Measurements from ENCODE around the gene SDS. TPM values are rescaled to one million over a fixed set of nuclear protein-coding genes. Genes with fewer than 3 reads are reported as not detected.

The SDS gene
- total and polyA plus RNA-seq, 2 of the 8 experiments (the other 6 are each of a cell fraction or from before 2014, with no cell fraction given), result 0.21 TPM; not detected in 1

GRCh38 chr12:113427882-113428281, 24.2 kb upstream of the SDS start:
- CTCF ChIA-PET (ENCODE audit: partially characterized antibody), result interaction anchor here (0.7 to 2.4 kb wide), 3 partner anchors 13 to 124 kb away, joined by 3 to 13 read pairs (median 6); no protein-coding TSS in a partner anchor

More at GRCh38 chr12:113427882-113428281, 24.2 kb upstream of the SDS start:
- Histone ChIP-seq H3K4me3 (ENCODE audit: extremely low read depth in 1 of 4, insufficient read depth in 2 of 4, low read depth in 3 of 4, low read length in 4 of 4) (no peak overlapping the region), H3K9ac (replicated peaks in 1 of 4; ENCODE audit: extremely low read depth in 1 of 4, low read depth in 3 of 4, low read length in 3 of 4) (no peak overlapping the region), H4K8ac (ENCODE audit: extremely low read depth, insufficient read depth, low read length) (no peak overlapping the region; the same call in 1 of the 2 replicates), H3K79me1 (ENCODE audit: low read depth, low read length) (no peaks in the 10 kb centered on the region), H3K4me2 (ENCODE audit: insufficient read depth in 1 of 2, low read depth in 2 of 2, low read length in 2 of 2) (no peak overlapping the region), H3K14ac (ENCODE audit: insufficient read length) (no peak overlapping the region), H2BK20ac (ENCODE audit: low read length) (no peak overlapping the region), H2BK5ac (ENCODE audit: low read depth, low read length) (no peak overlapping the region), H4K20me1 (replicated peaks in 1 of 2; ENCODE audit: control insufficient read depth in 1 of 2, insufficient read depth in 2 of 2, low read length in 2 of 2) (no peaks in the 10 kb centered on the region), H2BK120ac (replicated peaks; ENCODE audit: low read depth, low read length) (no peak overlapping the region), H3K4ac (replicated peaks; ENCODE audit: insufficient read length, low read depth, low read length) (no peak overlapping the region), H3K18ac (ENCODE audit: extremely low read depth, low read length) (no peak overlapping the region; the same call in 1 of the 2 replicates), H3K27ac (ENCODE audit: low read depth, low read length) (no peak overlapping the region), H3K9me3 (ENCODE audit: insufficient read depth in 2 of 2, low read depth in 1 of 2, low read length in 1 of 2) (no peaks in the 10 kb centered on the region), H3K79me2 (ENCODE audit: control insufficient read depth in 1 of 2, insufficient read depth in 2 of 2, low read length in 2 of 2) (no peaks in the 10 kb centered on the region), H4K5ac (ENCODE audit: insufficient read length, low read depth, low read length) (no peak overlapping the region), H2BK12ac (ENCODE audit: low read depth, low read length) (no peak overlapping the region; the same call in 1 of the 2 replicates), H2BK15ac (ENCODE audit: low read length) (peak overlapping the region; percentile 84), H3K56ac (replicated peaks; ENCODE audit: insufficient read length, low read depth, low read length) (no peak overlapping the region), H3K4me1 (replicated peaks in 1 of 4; ENCODE audit: control insufficient read depth in 3 of 4, insufficient read depth in 4 of 4, low read length in 3 of 4) (no peaks in the 10 kb centered on the region; a peak in 1 of 7 replicates), H3K36me3 (ENCODE audit: control insufficient read depth in 2 of 4, insufficient read depth in 4 of 4, low read length in 3 of 4) (no peaks in the 10 kb centered on the region), H3K27me3 (replicated peaks in 1 of 4; ENCODE audit: control insufficient read depth in 3 of 4, extremely low read depth in 1 of 4, insufficient read depth in 3 of 4, low read length in 3 of 4) (no peaks in the 10 kb centered on the region), H2AK5ac (ENCODE audit: low read depth, low read length) (no peak overlapping the region), H3K23me2 (ENCODE audit: low read depth, low read length) (peaks cover 8% of the 10 kb centered on the region), H4K91ac (replicated peaks; ENCODE audit: insufficient read length, low read length) (peak overlapping the region; percentile 7), H3K23ac (ENCODE audit: insufficient read length) (no peak overlapping the region), H2AFZ (ENCODE audit: low read length) (no peak overlapping the region)
- no peak for TF ChIP-seq YY1 (IDR thresholded peaks at IDR 0.05; ENCODE audit: low read depth, low read length)
- TF ChIP-seq CHD2 (IDR thresholded peaks at IDR 0.05; ENCODE audit: low read length), result no peak
- TF ChIP-seq E2F6 (IDR thresholded peaks at IDR 0.05), result peak; percentile 54
- TF ChIP-seq TEAD4 (IDR thresholded peaks at IDR 0.05; ENCODE audit: low read depth, low read length), result no peak
- no peak for TF ChIP-seq ASH2L (IDR thresholded peaks at IDR 0.05; ENCODE audit: low read length)
- no peak for TF ChIP-seq TAF7 (optimal IDR thresholded peaks at IDR 0.05; ENCODE audit: borderline replicate concordance, low read depth, low read length)
- DNase-seq (ENCODE audit: low read depth in 1 of 2, low spot score in 2 of 2), result no peak
- POLR2A ChIA-PET (ENCODE audit: partially characterized antibody), result no interaction called here
- no peak for FAIRE-seq
- WGBS, 2 experiments (ENCODE audit: extremely low coverage in 1 of 2, insufficient coverage in 1 of 2, insufficient read length in 1 of 2, insufficient replicate concordance in 2 of 2, low coverage in 1 of 2, low lambda C conversion rate in 2 of 2, missing lambda C conversion rate in 1 of 2), result 90% methylated on average over 6 of the region's 9 CpGs; no CpG with 5 or more reads in 1 of the 2 experiments
